ENCODE measurements around the gene WDR26.

DNA sequence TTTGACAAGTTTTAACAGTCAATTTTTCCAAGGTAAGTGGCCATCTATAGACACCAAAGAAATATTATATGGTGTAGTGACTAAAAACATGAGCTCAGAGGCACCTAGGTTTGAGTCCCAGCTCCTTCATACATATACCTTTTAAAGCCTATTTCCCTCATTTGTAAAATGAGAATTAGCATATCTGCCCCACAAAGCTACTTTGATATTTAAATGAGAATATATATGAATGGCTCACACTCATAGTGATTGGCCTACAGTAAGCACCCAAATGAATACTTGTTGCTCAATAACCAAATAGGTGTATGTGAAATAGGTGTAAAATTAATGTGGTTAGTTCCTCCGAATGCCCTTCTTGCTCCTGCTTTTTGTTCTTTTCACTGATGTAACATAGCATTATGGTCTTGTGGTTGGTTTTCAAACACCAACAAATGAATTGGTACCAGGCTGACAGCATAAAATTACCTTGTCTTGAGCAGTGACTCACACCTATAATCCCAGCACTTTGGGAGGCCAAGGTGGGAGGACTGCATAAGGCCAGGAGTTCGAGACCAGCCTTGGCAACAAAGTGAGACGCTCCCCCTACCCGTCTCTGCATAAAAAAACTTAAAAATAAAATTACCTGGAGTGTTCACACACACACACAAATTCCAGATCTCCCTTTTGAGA lies 52.6 kb downstream of the WDR26 start:
- TF ChIP-seq, protein P1, sequence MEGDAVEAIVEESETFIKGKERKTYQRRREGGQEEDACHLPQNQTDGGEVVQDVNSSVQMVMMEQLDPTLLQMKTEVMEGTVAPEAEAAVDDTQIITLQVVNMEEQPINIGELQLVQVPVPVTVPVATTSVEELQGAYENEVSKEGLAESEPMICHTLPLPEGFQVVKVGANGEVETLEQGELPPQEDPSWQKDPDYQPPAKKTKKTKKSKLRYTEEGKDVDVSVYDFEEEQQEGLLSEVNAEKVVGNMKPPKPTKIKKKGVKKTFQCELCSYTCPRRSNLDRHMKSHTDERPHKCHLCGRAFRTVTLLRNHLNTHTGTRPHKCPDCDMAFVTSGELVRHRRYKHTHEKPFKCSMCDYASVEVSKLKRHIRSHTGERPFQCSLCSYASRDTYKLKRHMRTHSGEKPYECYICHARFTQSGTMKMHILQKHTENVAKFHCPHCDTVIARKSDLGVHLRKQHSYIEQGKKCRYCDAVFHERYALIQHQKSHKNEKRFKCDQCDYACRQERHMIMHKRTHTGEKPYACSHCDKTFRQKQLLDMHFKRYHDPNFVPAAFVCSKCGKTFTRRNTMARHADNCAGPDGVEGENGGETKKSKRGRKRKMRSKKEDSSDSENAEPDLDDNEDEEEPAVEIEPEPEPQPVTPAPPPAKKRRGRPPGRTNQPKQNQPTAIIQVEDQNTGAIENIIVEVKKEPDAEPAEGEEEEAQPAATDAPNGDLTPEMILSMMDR (IDR thresholded peaks at IDR 0.05; ENCODE audit: insufficient read depth, low read length, poor library complexity, severe bottlenecking) = no peak
- TF ChIP-seq EZH2phosphoT487 (conservative IDR thresholded peaks at IDR 0.05; ENCODE audit: low read length) = no peak
